Heart left ventricle (tissue), 16 donors: Measurements from ENCODE around the gene C4BPA. TPM values are rescaled to one million over a fixed set of nuclear protein-coding genes. Genes with fewer than 3 reads are reported as not detected.
A peak's percentile ranks its signal among the peaks of the same experiment; 100 is the strongest.

Experiments
- ATAC-seq, 4 donors: fragments of 200-7000 bp; cut with Tn5 transposase; one replicate each; pipeline ENCODE4 v1.9.1; 2020 to 2022; ENCODE audit warnings: moderate library complexity in 4 of 4, mild to moderate bottlenecking in 3 of 4, moderate number of reproducible peaks in 1 of 4
- DNase-seq, 5 donors: peaks; one replicate each; pipeline ENCODE4 v3.0.0-alpha.2; 2020
- H3K27ac ChIP-seq, 12 donors: fragments of 200-600 bp; sonication (generic) in 4 of 12; one replicate each; pipeline versions ENCODE4 v1.5.0 to v1.8.0; 2016 to 2022; ENCODE audit warnings: mild to moderate bottlenecking in 2 of 12
- H3K27me3 ChIP-seq, 9 donors: fragments of 200-600 bp; sonication (generic) in 2 of 9; one replicate each; pipeline versions ENCODE4 v1.5.1 to v1.8.0; 2016 to 2022; ENCODE audit warnings: mild to moderate bottlenecking in 3 of 9
- H3K36me3 ChIP-seq, 9 donors: fragments of 200-600 bp; sonication (generic) in 2 of 9; one replicate each; pipeline versions ENCODE4 v1.5.0 to v1.8.0; 2018 to 2022; ENCODE audit warnings: mild to moderate bottlenecking in 2 of 9
- H3K4me1 ChIP-seq, 12 donors: fragments of 200-600 bp; sonication (generic) in 4 of 12; one replicate each; pipeline versions ENCODE4 v1.5.0 to v1.8.0; 2016 to 2022; ENCODE audit warnings: mild to moderate bottlenecking in 3 of 12
- H3K4me3 ChIP-seq, 12 donors: fragments of 200-600 bp; sonication (generic) in 4 of 12; one replicate each; pipeline versions ENCODE4 v1.5.0 to v1.8.0; 2017 to 2022; ENCODE audit warnings: mild to moderate bottlenecking in 9 of 12, moderate library complexity in 4 of 12
- H3K9me3 ChIP-seq, 12 donors: fragments of 200-600 bp; sonication (generic) in 4 of 12; one replicate each; pipeline versions ENCODE4 v1.5.0 to v1.8.0; 2016 to 2022; ENCODE audit warnings: mild to moderate bottlenecking in 1 of 12
- POLR2A ChIP-seq, 2 donors: fragments of 450-650 bp; IDR thresholded peaks; one replicate each; pipeline ENCODE4 v1.6.1; 2017; ENCODE audit warnings: antibody characterized with exemption in 2 of 2, mild to moderate bottlenecking in 2 of 2, moderate library complexity in 2 of 2
- WGBS, 4 donors: extraction: QIAGEN DNeasy Blood & Tissue Kit in 2 of 4; methylation state at CpG; one replicate each; pipeline versions ENCODE4 v1.1.5 to v1.1.7; 2013 to 2018; 5-methylcytosine and 5-hydroxymethylcytosine counted together
- intact Hi-C, 10 donors: fragments of 100-400 bp; cut with DNase I; formaldehyde crosslinking; loops; one replicate each; pipeline versions ENCODE4 v1.11.1 to v1.14.2; 2022
- polyA plus RNA-seq, 2 donors: library from polyadenylated mRNA; stranded (reverse); fragments of 200-250 nt; gene quantifications; one replicate each; pipeline ENCODE4 v1.2.3, GENCODE V29; 2013
- total RNA-seq, 9 donors: library from RNA; depleted of rRNA in 2 of 9; stranded (reverse); fragments of >200 nt in 2 of 9; fragmentation: NEBNext Ultra II Directional in 3 of 9; extraction: Animal tissue kit (Norgen Biotek cat#: 25700) in 3 of 9; gene quantifications; one replicate each; pipeline versions ENCODE4 v1.1.0 to v1.2.4, GENCODE V29; 2016 to 2023
- TF ChIP-seq, protein P1 (sequence below), 12 donors: fragments of 200-600 bp; sonication (generic) in 4 of 12; IDR thresholded peaks; one replicate each; pipeline versions ENCODE4 v1.5.0 to v1.8.0; 2018 to 2022; ENCODE audit warnings: antibody characterized with exemption in 12 of 12, mild to moderate bottlenecking in 5 of 12
- donor health status: ischemic (EF 13 %, LVEDD 7.1; RV severe dilation, severe dysfunction).
- donor health status: healthy with polysubstance abuse.
- donor health status: DM: no; HTN: yes; CAD: no.
- donor health status: DM: no; HTN: no; CAD: no.
- donor health status: ischemic (EF 25% LVEDD 6.9; RV normal size, moderate dysfunction).
- donor health status: ischemic (EF 25% LVEDD 5.7; RV mildly dilated, moderate dysfunction).
- donor health status: healthy.
- donor health status: DM: yes; HTN: yes; CAD: no.
- donor health status: ischemic (EF 35%, LVEDD 5.7; RV mildly dilated, moderate dysfunction).
- donor health status: nonischemic (EF 11% LVEDD 7.7; RV severe dilation, severe dysfunction).
- donor health status: DM: yes; HTN: yes; CAD: no.
- donor health status: PGD.
- donor health status: ischemic (EF 29% LVEDD 5.4; RV normal size, mild dysfunction).
- donor health status: nonischemic (EF 23%, LVEDD 6.1; RV moderate dilation, normal function).

The C4BPA gene
- total and polyA plus RNA-seq, 11 donors: 0.03 TPM; not detected in 10

GRCh38 chr1:207173396-207173795 is 69.4 kb downstream of the C4BPA start:
- H3K27ac ChIP-seq: peak overlapping the region in 1 of 12 donors; percentile 76
- 87 to 93% (median 91%) methylated on average over 4 of the region's 4 CpGs for WGBS, 4 donors
- H3K27me3 ChIP-seq: no peaks in the 10 kb centered on the region
- no peaks in the 10 kb centered on the region for H3K36me3 ChIP-seq
- TF ChIP-seq, protein P1, sequence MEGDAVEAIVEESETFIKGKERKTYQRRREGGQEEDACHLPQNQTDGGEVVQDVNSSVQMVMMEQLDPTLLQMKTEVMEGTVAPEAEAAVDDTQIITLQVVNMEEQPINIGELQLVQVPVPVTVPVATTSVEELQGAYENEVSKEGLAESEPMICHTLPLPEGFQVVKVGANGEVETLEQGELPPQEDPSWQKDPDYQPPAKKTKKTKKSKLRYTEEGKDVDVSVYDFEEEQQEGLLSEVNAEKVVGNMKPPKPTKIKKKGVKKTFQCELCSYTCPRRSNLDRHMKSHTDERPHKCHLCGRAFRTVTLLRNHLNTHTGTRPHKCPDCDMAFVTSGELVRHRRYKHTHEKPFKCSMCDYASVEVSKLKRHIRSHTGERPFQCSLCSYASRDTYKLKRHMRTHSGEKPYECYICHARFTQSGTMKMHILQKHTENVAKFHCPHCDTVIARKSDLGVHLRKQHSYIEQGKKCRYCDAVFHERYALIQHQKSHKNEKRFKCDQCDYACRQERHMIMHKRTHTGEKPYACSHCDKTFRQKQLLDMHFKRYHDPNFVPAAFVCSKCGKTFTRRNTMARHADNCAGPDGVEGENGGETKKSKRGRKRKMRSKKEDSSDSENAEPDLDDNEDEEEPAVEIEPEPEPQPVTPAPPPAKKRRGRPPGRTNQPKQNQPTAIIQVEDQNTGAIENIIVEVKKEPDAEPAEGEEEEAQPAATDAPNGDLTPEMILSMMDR (IDR thresholded peaks at IDR 0.05): no peak
- TF ChIP-seq POLR2A (IDR thresholded peaks at IDR 0.05): no peak
- H3K9me3 ChIP-seq: no peaks in the 10 kb centered on the region
- peaks cover 0 to 9% (median 0%) of the 10 kb centered on the region in 12 donors for H3K4me1 ChIP-seq
- intact Hi-C loops: no loop called here
- DNase-seq (no peak), ATAC-seq (no peak)
- H3K4me3 ChIP-seq: no peak overlapping the region

- intact Hi-C loops: loop anchor here in 1 of 10 donors (5.0 kb wide), 1 partner anchor 227 kb away; no protein-coding TSS in a partner anchor
- H3K27ac ChIP-seq: no peak overlapping the region
- H3K4me3 ChIP-seq: no peak overlapping the region
- no peak for TF ChIP-seq POLR2A (IDR thresholded peaks at IDR 0.05)
- TF ChIP-seq, protein P1 (IDR thresholded peaks at IDR 0.05): no peak
- DNase-seq (no peak), ATAC-seq (no peak)
- H3K9me3 ChIP-seq: no peaks in the 10 kb centered on the region
- no peaks in the 10 kb centered on the region for H3K36me3 ChIP-seq
- WGBS, 4 donors: 86 to 96% (median 91%) methylated on average over 4 of the region's 4 CpGs
- H3K27me3 ChIP-seq: no peaks in the 10 kb centered on the region
- peaks cover 0 to 9% (median 0%) of the 10 kb centered on the region in 12 donors for H3K4me1 ChIP-seq
These were observed 70.9 kb downstream of the C4BPA start for GRCh38 chr1:207174913-207175312.

DNA sequence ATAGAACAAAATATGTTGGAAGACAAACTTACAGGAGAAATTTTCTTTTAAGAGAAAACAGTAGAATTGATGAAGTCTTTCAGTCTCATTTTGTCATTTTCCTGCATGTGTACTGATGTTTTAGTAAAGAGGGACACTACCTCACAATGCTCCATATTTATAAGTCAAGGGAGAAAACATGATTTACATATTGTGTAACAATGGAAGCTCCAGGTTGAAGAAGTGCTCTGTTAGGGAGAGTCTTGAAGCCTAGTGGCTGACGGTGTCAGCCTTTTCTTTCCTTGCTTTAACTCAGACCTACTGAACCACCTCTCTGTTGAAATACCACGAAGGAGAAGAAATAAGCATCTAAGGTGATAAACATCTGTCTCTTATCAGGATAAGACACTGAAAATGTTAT is 75.0 kb downstream of the C4BPA start:
- TF ChIP-seq POLR2A (IDR thresholded peaks at IDR 0.05): no peak
- TF ChIP-seq, protein P1 (IDR thresholded peaks at IDR 0.05): no peak
- intact Hi-C loops: loop anchor here in 1 of 10 donors (5.0 kb wide), 1 partner anchor 223 kb away; no protein-coding TSS in a partner anchor
- no peak overlapping the region for H3K4me3 ChIP-seq
- DNase-seq: no peak
- no peak overlapping the region for H3K27ac ChIP-seq
- WGBS, 4 donors: 66 to 76% (median 71%) methylated on average over 2 of the region's 2 CpGs
- no peaks in the 10 kb centered on the region for H3K27me3 ChIP-seq
- H3K9me3 ChIP-seq: no peaks in the 10 kb centered on the region
- H3K4me1 ChIP-seq: no peaks in the 10 kb centered on the region
- no peak for ATAC-seq
- no peaks in the 10 kb centered on the region for H3K36me3 ChIP-seq

GRCh38 chr1:207181847-207182246 is 77.8 kb downstream of the C4BPA start:
- H3K27ac ChIP-seq: no peak overlapping the region
- intact Hi-C loops: loop anchor here in 9 of 10 donors (5.0 to 10.0 kb wide), 3 partner anchors 220 to 225 kb away; no protein-coding TSS in a partner anchor
- H3K4me1 ChIP-seq: no peaks in the 10 kb centered on the region
- no peak for TF ChIP-seq POLR2A (IDR thresholded peaks at IDR 0.05)
- TF ChIP-seq, protein P1 (IDR thresholded peaks at IDR 0.05): peak in 8 of 12 donors; percentile 6 to 46 (median 26)
- H3K4me3 ChIP-seq: no peak overlapping the region
- no peak for DNase-seq
- H3K36me3 ChIP-seq: no peaks in the 10 kb centered on the region
- no peaks in the 10 kb centered on the region for H3K27me3 ChIP-seq
- ATAC-seq: no peak
- no peaks in the 10 kb centered on the region for H3K9me3 ChIP-seq
